Colonic mucosa (tissue), 4 donors: ENCODE data around the gene VIP. TPM values are rescaled to one million over a fixed set of nuclear protein-coding genes. Genes with fewer than 3 reads are reported as not detected.

Experiments used
- DNase-seq: peaks from one replicate; pipeline ENCODE4 v3.0.0-alpha.2; 2020
- H3K27ac ChIP-seq: fragments of 200-600 bp; one replicate; pipeline ENCODE4 v1.8.0; 2021
- H3K27me3 ChIP-seq: fragments of 200-600 bp; one replicate; pipeline ENCODE4 v1.8.0; 2021
- H3K36me3 ChIP-seq: fragments of 200-600 bp; one replicate; pipeline ENCODE4 v1.8.0; 2021
- H3K4me1 ChIP-seq: fragments of 200-600 bp; one replicate; pipeline ENCODE4 v1.8.0; 2021; ENCODE audit warnings: mild to moderate bottlenecking
- H3K4me3 ChIP-seq: fragments of 200-600 bp; one replicate; pipeline ENCODE4 v1.8.0; 2021
- H3K9ac ChIP-seq, 2 donors: one replicate each; pipeline ENCODE4 v1.7.0; 2013; ENCODE audit warnings: control low read depth in 2 of 2, low read depth in 2 of 2, low read length in 2 of 2
- H3K9me3 ChIP-seq: fragments of 200-600 bp; one replicate; pipeline ENCODE4 v1.8.0; 2021
- CTCF ChIP-seq: fragments of 200-600 bp; IDR thresholded peaks from one replicate; pipeline ENCODE4 v1.8.0; 2022; ENCODE audit warnings: antibody characterized with exemption, mild to moderate bottlenecking
- intact Hi-C: fragments of 100-400 bp; cut with DNase I; formaldehyde crosslinking; loops from one replicate; pipeline ENCODE4 v1.14.1; 2022
- total RNA-seq, 2 donors: library from RNA; stranded (reverse); fragmentation: NEBNext Ultra II Directional in 1 of 2; extraction: Animal tissue kit (Norgen Biotek cat#: 25700) in 1 of 2; gene quantifications; one replicate each; pipeline ENCODE4 v1.2.1, GENCODE V29; 2021
- donor health status: healthy.
- donor health status: DM: no; HTN: no; CAD: no.
- donor health status: DM: no; HTN: no; CAD: no.

The VIP gene
- total RNA-seq, 2 donors from 2014 or later = 1.5 to 10.9 TPM

GRCh38 chr6:152720974-152721373 lies 29.6 kb upstream of the VIP start:
- H3K9me3 ChIP-seq = no peaks in the 10 kb centered on the region
- intact Hi-C loops = no loop called here
- H3K4me3 ChIP-seq = no peak overlapping the region
- H3K27me3 ChIP-seq = no peaks in the 10 kb centered on the region
- no peaks in the 10 kb centered on the region for H3K36me3 ChIP-seq
- no peak overlapping the region for H3K9ac ChIP-seq
- H3K27ac ChIP-seq = no peak overlapping the region
- no peak for DNase-seq
- TF ChIP-seq CTCF = no peak
- no peaks in the 10 kb centered on the region for H3K4me1 ChIP-seq

GRCh38 chr6:152721956-152722355 lies 28.6 kb upstream of the VIP start:
- DNase-seq = no peak
- Histone ChIP-seq H3K27ac (no peak overlapping the region), H3K4me3 (no peak overlapping the region), H3K9me3 (no peaks in the 10 kb centered on the region), H3K4me1 (no peaks in the 10 kb centered on the region), H3K27me3 (no peaks in the 10 kb centered on the region), H3K9ac (no peak overlapping the region), H3K36me3 (no peaks in the 10 kb centered on the region)
- no peak for TF ChIP-seq CTCF
- intact Hi-C loops = no loop called here

- DNase-seq = no peak
- intact Hi-C loops = no loop called here
- TF ChIP-seq CTCF = no peak
- no peaks in the 10 kb centered on the region for H3K27me3 ChIP-seq
- H3K9ac ChIP-seq = no peak overlapping the region
- H3K4me3 ChIP-seq = no peak overlapping the region
- H3K4me1 ChIP-seq = no peaks in the 10 kb centered on the region
- no peaks in the 10 kb centered on the region for H3K36me3 ChIP-seq
- no peaks in the 10 kb centered on the region for H3K9me3 ChIP-seq
- H3K27ac ChIP-seq = no peak overlapping the region
Observed at GRCh38 chr6:152723398-152723797, 27.2 kb upstream of the VIP start.

GRCh38 chr6:152726313-152726712 lies 24.3 kb upstream of the VIP start:
- Histone ChIP-seq H3K36me3 (no peaks in the 10 kb centered on the region), H3K9ac (no peak overlapping the region), H3K4me1 (no peaks in the 10 kb centered on the region), H3K27ac (no peak overlapping the region), H3K27me3 (no peaks in the 10 kb centered on the region), H3K9me3 (no peaks in the 10 kb centered on the region), H3K4me3 (no peak overlapping the region)
- TF ChIP-seq CTCF = no peak
- DNase-seq = no peak
- intact Hi-C loops = no loop called here

- no peaks in the 10 kb centered on the region for H3K4me1 ChIP-seq
- no peak for DNase-seq
- intact Hi-C loops = no loop called here
Observed at GRCh38 chr6:152727507-152727906, 23.1 kb upstream of the VIP start.

More at GRCh38 chr6:152727507-152727906, 23.1 kb upstream of the VIP start:
- no peak for TF ChIP-seq CTCF
- Histone ChIP-seq H3K4me3 (no peak overlapping the region), H3K27ac (no peak overlapping the region), H3K9ac (no peak overlapping the region), H3K36me3 (no peaks in the 10 kb centered on the region), H3K9me3 (no peaks in the 10 kb centered on the region), H3K27me3 (no peaks in the 10 kb centered on the region)
